Ectodermal cell (in vitro differentiated cells): ENCODE results near the gene C2CD2.

Source experiments
- H3K27ac ChIP-seq: 2 replicates; pipeline ENCODE4 v1.7.0; 2013; ENCODE audit warnings: mild to moderate bottlenecking, low read depth, low read length; ENCODE audit not compliant: insufficient read depth, poor library complexity, severe bottlenecking
- H3K27me3 ChIP-seq: 2 replicates; pipeline ENCODE4 v1.7.0; 2013; ENCODE audit warnings: mild to moderate bottlenecking, low read length; ENCODE audit not compliant: insufficient read depth, control insufficient read depth, poor library complexity, severe bottlenecking
- H3K36me3 ChIP-seq: one replicate; pipeline ENCODE4 v1.7.0; 2013; ENCODE audit warnings: low read length; ENCODE audit not compliant: control insufficient read depth, insufficient read depth
- H3K4me1 ChIP-seq: one replicate; pipeline ENCODE4 v1.7.0; 2013; ENCODE audit warnings: low read length; ENCODE audit not compliant: control insufficient read depth, insufficient read depth
- H3K4me3 ChIP-seq: 2 replicates; pipeline ENCODE4 v1.7.0; 2013; ENCODE audit warnings: low read depth, low read length, control low read depth; ENCODE audit not compliant: insufficient read depth
- H3K9me3 ChIP-seq: 2 replicates; pipeline ENCODE4 v1.7.0; 2013; ENCODE audit warnings: mild to moderate bottlenecking, low read length, moderate library complexity; ENCODE audit not compliant: control insufficient read depth
- WGBS, 2 experiments: methylation state at CpG; one replicate each; pipeline ENCODE4 v1.1.7; 2013; ENCODE audit warnings: missing lambda C conversion rate in 2 of 2; 5-methylcytosine and 5-hydroxymethylcytosine counted together

The C2CD2 gene

GRCh38 chr21:41991659-41992058 is 37.8 kb upstream of the C2CD2 start:
- Histone ChIP-seq H3K27ac (no peak overlapping the region), H3K9me3 (no peaks in the 10 kb centered on the region), H3K27me3 (no peaks in the 10 kb centered on the region), H3K36me3 (peaks cover 32% of the 10 kb centered on the region), H3K4me1 (no peaks in the 10 kb centered on the region), H3K4me3 (no peak overlapping the region)
- 96 to 97% methylated on average over 16 of the region's 16 CpGs for WGBS, 2 experiments

GRCh38 chr21:41989698-41990097 is 35.9 kb upstream of the C2CD2 start:
- no peak overlapping the region for H3K27ac ChIP-seq
- no peak overlapping the region for H3K4me3 ChIP-seq
- no peaks in the 10 kb centered on the region for H3K4me1 ChIP-seq
- WGBS, 2 experiments, result 94 to 97% methylated on average over 1 to 2 of the region's 2 CpGs
- H3K36me3 ChIP-seq, result peaks cover 30% of the 10 kb centered on the region
- no peaks in the 10 kb centered on the region for H3K9me3 ChIP-seq
- no peaks in the 10 kb centered on the region for H3K27me3 ChIP-seq

GRCh38 chr21:41987310-41987709 is 33.5 kb upstream of the C2CD2 start:
- H3K27ac ChIP-seq, result no peak overlapping the region
- no peaks in the 10 kb centered on the region for H3K4me1 ChIP-seq
- no peak overlapping the region for H3K4me3 ChIP-seq
- H3K27me3 ChIP-seq, result no peaks in the 10 kb centered on the region
- H3K36me3 ChIP-seq, result peaks cover 18% of the 10 kb centered on the region
- no peaks in the 10 kb centered on the region for H3K9me3 ChIP-seq
- WGBS, 2 experiments, result 93 to 100% methylated on average over 2 to 3 of the region's 3 CpGs

GRCh38 chr21:41985662-41986416 is 32.0 kb upstream of the C2CD2 start:
- Histone ChIP-seq H3K9me3 (no peaks in the 10 kb centered on the region), H3K4me1 (no peaks in the 10 kb centered on the region), H3K4me3 (no peak overlapping the region), H3K27me3 (no peaks in the 10 kb centered on the region), H3K27ac (no peak overlapping the region), H3K36me3 (peaks cover 3% of the 10 kb centered on the region)
- WGBS, 2 experiments, result 94 to 96% methylated on average over 4 to 5 of the region's 6 CpGs

GRCh38 chr21:41983229-41983628 is 29.4 kb upstream of the C2CD2 start:
- whole genome bisulfite sequencing, 2 experiments, result no CpG with 5 or more reads among the region's 1 CpG
- H3K4me1 ChIP-seq, result no peaks in the 10 kb centered on the region
- H3K27ac ChIP-seq, result no peak overlapping the region
- no peaks in the 10 kb centered on the region for H3K27me3 ChIP-seq
- H3K36me3 ChIP-seq, result no peaks in the 10 kb centered on the region
- no peaks in the 10 kb centered on the region for H3K9me3 ChIP-seq
- H3K4me3 ChIP-seq, result no peak overlapping the region

GRCh38 chr21:41980561-41980960 is 26.7 kb upstream of the C2CD2 start:
- Histone ChIP-seq H3K36me3 (no peaks in the 10 kb centered on the region), H3K4me1 (no peaks in the 10 kb centered on the region), H3K27me3 (no peaks in the 10 kb centered on the region), H3K27ac (no peak overlapping the region), H3K4me3 (no peak overlapping the region), H3K9me3 (no peaks in the 10 kb centered on the region)

GRCh38 chr21:41979751-41980369 is 26.0 kb upstream of the C2CD2 start:
- Histone ChIP-seq H3K27ac (no peak overlapping the region), H3K9me3 (no peaks in the 10 kb centered on the region), H3K27me3 (no peaks in the 10 kb centered on the region), H3K4me1 (no peaks in the 10 kb centered on the region), H3K36me3 (no peaks in the 10 kb centered on the region), H3K4me3 (no peak overlapping the region)
- WGBS, 2 experiments, result 90 to 93% methylated on average over 7 of the region's 7 CpGs

GRCh38 chr21:41979335-41979734 is 25.5 kb upstream of the C2CD2 start:
- Histone ChIP-seq H3K36me3 (no peaks in the 10 kb centered on the region), H3K27me3 (no peaks in the 10 kb centered on the region), H3K4me3 (no peak overlapping the region), H3K4me1 (no peaks in the 10 kb centered on the region), H3K27ac (no peak overlapping the region), H3K9me3 (no peaks in the 10 kb centered on the region)
- 70 to 72% methylated on average over 4 of the region's 4 CpGs for WGBS, 2 experiments

- Histone ChIP-seq H3K27me3 (no peaks in the 10 kb centered on the region), H3K9me3 (no peaks in the 10 kb centered on the region), H3K4me1 (no peaks in the 10 kb centered on the region), H3K36me3 (no peaks in the 10 kb centered on the region), H3K4me3 (no peak overlapping the region), H3K27ac (no peak overlapping the region)
- 88% methylated on average over 17 of the region's 17 CpGs for WGBS, 2 experiments
These were observed 23.5 kb upstream of the C2CD2 start for GRCh38 chr21:41977034-41977950.

GRCh38 chr21:41976611-41977010 is 22.8 kb upstream of the C2CD2 start:
- H3K27me3 ChIP-seq, result no peaks in the 10 kb centered on the region
- H3K27ac ChIP-seq, result no peak overlapping the region
- H3K4me3 ChIP-seq, result no peak overlapping the region
- no peaks in the 10 kb centered on the region for H3K36me3 ChIP-seq
- no peaks in the 10 kb centered on the region for H3K9me3 ChIP-seq
- 93% methylated on average over 8 of the region's 8 CpGs for WGBS, 2 experiments
- H3K4me1 ChIP-seq, result no peaks in the 10 kb centered on the region
